ENCODE results near the gene GOLGA6L9.
"Not testable (repeated sequence)": the region's sequence is repeated elsewhere in the genome, so short reads cannot be mapped to it uniquely, and the experiment has no call there.

GOLGA6L9 gene, protein sequence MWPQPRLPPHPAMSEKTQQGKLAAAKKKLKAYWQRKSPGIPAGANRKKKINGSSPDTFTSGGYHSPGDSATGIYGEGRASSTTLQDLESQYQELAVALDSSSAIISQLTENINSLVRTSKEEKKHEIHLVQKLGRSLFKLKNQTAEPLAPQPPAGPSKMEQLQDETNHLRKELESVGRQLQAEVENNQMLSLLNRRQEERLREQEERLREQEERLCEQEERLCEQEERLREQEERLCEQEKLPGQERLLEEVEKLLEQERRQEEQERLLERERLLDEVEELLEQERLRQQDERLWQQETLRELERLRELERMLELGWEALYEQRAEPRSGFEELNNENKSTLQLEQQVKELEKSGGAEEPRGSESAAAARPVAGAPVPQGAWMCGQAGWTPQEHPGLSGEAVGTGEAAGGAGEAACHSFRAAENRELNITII

DNA sequence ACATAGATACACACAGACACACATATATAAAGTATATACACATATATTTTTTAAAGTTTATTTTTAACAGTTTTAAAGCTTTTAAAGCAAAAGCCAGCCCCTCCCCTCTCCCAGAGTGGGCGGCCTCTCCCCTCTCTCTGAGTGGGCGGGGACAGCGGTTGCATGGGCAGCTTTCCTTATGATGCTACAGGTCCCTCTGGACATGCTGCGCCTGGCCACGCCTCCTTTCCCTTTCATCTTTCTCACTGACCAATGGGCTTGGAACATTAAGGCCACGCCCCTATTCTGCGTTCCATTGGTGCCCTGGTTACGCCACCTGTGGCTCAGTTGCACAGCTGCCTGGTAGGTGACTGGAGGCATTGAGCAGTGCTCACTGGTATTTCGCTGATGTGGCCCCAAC, at the start of gene GOLGA6L9:
GOLGA6L9 (plus strand) TSS at position 124 of the 400 bp plus-strand sequence; CDS start at position 388, 264 bp downstream.
- H3K27ac ChIP-seq; H3K4me3 ChIP-seq; H3K9me3 ChIP-seq (ENCODE audit: low read depth, low read length); DNase-seq (ENCODE audit: low read depth, low spot score); H3K9ac ChIP-seq (ENCODE audit: insufficient read length); H3K36me3 ChIP-seq (ENCODE audit: insufficient read depth, low read length): not testable (repeated sequence)

DNA sequence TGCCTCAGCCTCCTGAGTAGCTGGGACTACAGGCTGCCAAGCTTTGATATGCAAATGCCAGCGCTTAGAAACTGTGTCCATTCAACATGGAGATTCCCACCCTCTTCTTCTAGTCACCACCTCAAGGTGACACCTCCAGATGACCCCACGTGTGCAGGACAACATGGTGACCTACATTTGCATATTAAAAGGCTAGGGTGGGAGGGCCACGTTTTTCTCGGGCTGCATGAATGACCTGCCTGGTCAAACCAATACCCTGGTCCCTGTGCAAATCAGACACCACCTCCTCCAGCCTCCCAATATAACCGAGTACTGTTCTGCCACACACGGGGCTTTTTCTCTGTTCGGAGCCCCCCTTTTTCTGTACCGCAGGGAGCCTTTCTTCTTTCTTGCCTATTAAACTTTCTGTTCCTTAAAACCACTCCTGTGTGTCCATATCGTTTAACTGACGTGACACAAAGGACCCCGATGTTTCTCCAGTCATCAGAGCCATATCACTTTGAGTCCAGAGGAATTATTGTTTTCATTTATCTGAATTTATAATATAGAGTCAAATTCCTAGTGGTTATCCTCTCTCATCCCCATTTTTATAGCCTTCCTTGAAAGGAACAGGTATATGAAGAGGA, 48.2 kb upstream of the GOLGA6L9 start:
- not testable (repeated sequence) for H3K9ac ChIP-seq (ENCODE audit: insufficient read length); DNase-seq (ENCODE audit: low read depth, low spot score); H3K4me3 ChIP-seq; H3K9me3 ChIP-seq (ENCODE audit: low read depth, low read length); H3K36me3 ChIP-seq (ENCODE audit: insufficient read depth, low read length); H3K27ac ChIP-seq

DNA sequence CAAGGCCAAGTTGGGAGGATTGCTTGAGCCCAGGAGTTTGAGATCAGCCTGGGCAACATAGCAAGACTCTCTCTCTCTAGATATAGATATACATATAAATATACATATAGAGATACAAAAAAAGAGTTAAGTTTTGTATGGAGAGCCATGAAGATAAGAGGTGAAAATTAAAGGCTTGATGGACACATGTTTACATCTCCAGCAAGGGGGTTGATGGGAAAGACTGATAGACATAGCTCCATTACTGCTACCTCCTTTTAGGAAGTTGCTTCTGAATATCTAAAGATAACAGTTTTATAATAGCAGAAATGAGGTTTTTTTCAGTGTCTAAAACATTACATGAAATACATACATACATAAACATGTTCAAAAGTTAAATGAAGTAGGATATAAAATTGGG, 42.4 kb upstream of the GOLGA6L9 start:
- not testable (repeated sequence) for H3K4me3 ChIP-seq; DNase-seq (ENCODE audit: low read depth, low spot score); H3K27ac ChIP-seq; H3K9ac ChIP-seq (ENCODE audit: insufficient read length); H3K36me3 ChIP-seq (ENCODE audit: insufficient read depth, low read length); H3K9me3 ChIP-seq (ENCODE audit: low read depth, low read length)

DNA sequence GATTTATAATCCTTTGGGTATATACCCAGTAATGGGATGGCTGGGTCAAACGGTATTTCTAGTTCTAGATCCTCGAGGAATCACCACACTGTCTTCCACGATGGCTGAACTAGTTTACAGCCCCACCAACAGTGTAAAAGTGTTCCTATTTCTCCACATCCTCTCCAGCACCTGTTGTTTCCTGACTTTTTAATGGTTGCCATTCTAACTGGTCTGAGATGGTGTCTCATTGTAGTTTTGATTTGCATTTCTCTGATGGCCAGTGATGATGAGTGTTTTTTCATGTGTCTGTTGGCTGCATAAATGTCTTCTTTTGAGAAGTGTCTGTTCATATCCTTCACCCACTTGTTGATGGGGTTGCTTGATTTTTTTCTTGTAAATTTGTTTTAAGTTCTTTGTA, 39.5 kb upstream of the GOLGA6L9 start:
- not testable (repeated sequence) for H3K9me3 ChIP-seq (ENCODE audit: low read depth, low read length); H3K36me3 ChIP-seq (ENCODE audit: insufficient read depth, low read length); H3K27ac ChIP-seq; H3K4me3 ChIP-seq; DNase-seq (ENCODE audit: low read depth, low spot score); H3K9ac ChIP-seq (ENCODE audit: insufficient read length)

DNA sequence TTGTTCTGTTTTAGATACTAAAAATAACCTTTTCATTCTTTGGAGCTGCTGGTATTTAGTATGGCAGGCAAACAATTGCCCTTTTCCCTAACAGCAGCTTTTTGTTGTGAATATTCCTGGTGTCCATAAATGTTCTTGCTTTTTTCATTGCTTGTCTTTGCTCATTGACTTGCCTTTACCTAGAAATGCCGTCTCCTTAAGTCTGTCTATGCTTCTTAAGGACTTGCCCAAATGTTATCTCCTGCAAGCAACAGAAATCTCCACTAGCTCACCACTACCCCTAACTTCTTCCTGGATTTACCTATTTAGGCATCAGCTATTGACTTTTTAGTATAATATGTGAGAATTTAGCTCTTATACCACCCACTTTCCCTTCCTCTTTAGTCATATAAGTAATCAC, 37.5 kb upstream of the GOLGA6L9 start:
- H3K36me3 ChIP-seq (ENCODE audit: insufficient read depth, low read length); H3K9me3 ChIP-seq (ENCODE audit: low read depth, low read length); DNase-seq (ENCODE audit: low read depth, low spot score); H3K4me3 ChIP-seq; H3K27ac ChIP-seq; H3K9ac ChIP-seq (ENCODE audit: insufficient read length): not testable (repeated sequence)

DNA sequence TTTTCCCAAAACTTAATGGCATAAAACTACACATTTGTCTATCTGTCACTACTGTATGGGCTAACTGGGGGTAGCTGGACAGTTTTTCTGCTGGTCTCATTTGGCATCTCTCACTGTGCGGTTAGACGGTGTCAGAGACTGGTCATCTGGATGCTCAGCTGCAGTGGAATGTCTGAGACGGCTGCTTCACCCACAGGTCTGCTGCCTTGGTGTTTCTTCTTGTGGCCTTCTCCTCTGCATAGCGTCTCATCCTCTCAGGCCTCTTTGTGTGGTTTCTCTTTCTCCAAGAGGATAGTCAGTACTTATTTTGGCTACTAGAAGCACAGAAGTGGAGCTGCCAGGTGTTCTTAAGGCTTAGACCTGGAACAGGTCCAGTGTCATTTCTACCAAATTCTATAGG, 35.9 kb upstream of the GOLGA6L9 start:
- no peaks in the 10 kb centered on the region for H3K9me3 ChIP-seq (ENCODE audit: low read depth, low read length)
- no peak overlapping the region for H3K4me3 ChIP-seq
- TF ChIP-seq FOXP2 (optimal IDR thresholded peaks at IDR 0.05; ENCODE audit: control extremely low read depth, extremely low read length, insufficient read depth) (no peak), POLR2AphosphoS5 (IDR thresholded peaks at IDR 0.05; ENCODE audit: borderline replicate concordance, low read depth, low read length) (no peak), EZH2 (IDR thresholded peaks at IDR 0.05) (no peak)
- H3K9ac ChIP-seq (ENCODE audit: insufficient read length): no peak overlapping the region
- peaks cover 6% of the 10 kb centered on the region; the same call in 1 of the 2 replicates for H3K36me3 ChIP-seq (ENCODE audit: insufficient read depth, low read length)
- no peak overlapping the region for H3K27ac ChIP-seq
- DNase-seq (ENCODE audit: low read depth, low spot score): no peak

DNA sequence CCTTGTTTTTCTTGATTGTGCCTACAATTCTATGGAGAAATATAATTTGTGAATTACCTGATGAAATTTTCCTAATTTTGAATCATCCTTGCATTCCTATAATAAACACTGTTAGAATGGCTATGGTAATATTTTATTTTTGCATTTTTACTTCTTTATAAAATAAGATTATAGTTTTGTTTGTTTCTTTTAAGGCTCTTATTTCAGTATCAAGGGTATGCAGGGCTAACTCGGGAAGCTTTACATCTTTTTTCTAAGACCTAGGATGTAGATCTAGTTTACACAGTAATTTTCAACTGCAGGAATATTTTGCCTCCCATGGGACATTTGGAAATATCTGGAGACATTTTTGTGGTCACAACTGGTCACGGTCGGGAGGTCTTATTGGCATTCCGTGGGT, 33.8 kb upstream of the GOLGA6L9 start:
- DNase-seq (ENCODE audit: low read depth, low spot score): not testable (repeated sequence)

DNA sequence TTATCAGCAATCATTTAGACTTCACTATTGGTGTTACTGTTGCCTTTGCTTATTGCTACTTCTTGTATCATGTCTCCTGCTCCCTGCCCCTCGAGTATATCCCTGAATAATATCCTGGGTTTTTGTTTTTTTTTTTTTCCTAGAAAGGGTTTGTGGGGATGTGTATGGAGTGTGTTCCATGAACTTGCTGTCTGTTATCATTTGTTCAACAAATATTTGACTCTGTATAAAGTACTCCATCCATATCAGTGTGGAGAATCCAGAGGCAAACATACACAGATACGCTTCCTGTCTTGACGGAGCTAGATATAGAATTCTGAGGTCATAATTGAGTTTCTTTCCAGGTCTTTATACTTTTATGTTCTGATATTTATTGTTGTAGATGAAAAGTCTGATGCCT, 31.8 kb upstream of the GOLGA6L9 start:
- no peak for DNase-seq (ENCODE audit: low read depth, low spot score)
- H3K27ac ChIP-seq: no peak overlapping the region
- no peak overlapping the region for H3K9ac ChIP-seq (ENCODE audit: insufficient read length)
- H3K4me3 ChIP-seq: no peak overlapping the region
- TF ChIP-seq POLR2AphosphoS5 (IDR thresholded peaks at IDR 0.05; ENCODE audit: borderline replicate concordance, low read depth, low read length): no peak
- no peak for TF ChIP-seq FOXP2 (optimal IDR thresholded peaks at IDR 0.05; ENCODE audit: control extremely low read depth, extremely low read length, insufficient read depth)
- TF ChIP-seq EZH2 (IDR thresholded peaks at IDR 0.05): no peak
- no peaks in the 10 kb centered on the region for H3K9me3 ChIP-seq (ENCODE audit: low read depth, low read length)
- H3K36me3 ChIP-seq (ENCODE audit: insufficient read depth, low read length): peaks cover 6% of the 10 kb centered on the region; the same call in 1 of the 2 replicates

More for the DNA sequence above, 33.8 kb upstream of the GOLGA6L9 start:
- H3K4me3 ChIP-seq; H3K9me3 ChIP-seq (ENCODE audit: low read depth, low read length); H3K36me3 ChIP-seq (ENCODE audit: insufficient read depth, low read length); H3K9ac ChIP-seq (ENCODE audit: insufficient read length); H3K27ac ChIP-seq: not testable (repeated sequence)

DNA sequence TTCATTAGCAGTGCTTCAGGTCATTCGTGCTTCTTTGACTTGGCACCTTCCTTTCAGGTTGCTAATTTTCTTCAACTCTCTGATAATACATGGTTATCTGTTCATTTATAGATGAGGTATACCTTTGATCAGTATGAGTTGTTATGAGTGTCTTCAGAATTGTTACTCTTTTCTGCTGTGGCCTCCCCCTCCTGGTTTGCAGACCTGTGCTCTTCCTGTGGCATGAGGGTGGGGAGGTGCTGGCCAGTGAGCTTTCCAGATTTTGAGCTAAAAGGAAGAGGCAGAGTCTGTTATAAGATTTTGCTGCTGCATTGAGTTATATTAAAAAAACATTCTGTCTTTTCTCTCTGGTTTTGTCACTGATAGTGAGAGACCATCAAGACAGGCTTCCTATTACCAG, 30.8 kb upstream of the GOLGA6L9 start:
- Histone ChIP-seq H3K27ac (no peak overlapping the region), H3K4me3 (no peak overlapping the region), H3K9me3 (ENCODE audit: low read depth, low read length) (no peaks in the 10 kb centered on the region), H3K9ac (ENCODE audit: insufficient read length) (no peak overlapping the region), H3K36me3 (ENCODE audit: insufficient read depth, low read length) (peaks cover 6% of the 10 kb centered on the region; the same call in 1 of the 2 replicates)
- TF ChIP-seq POLR2AphosphoS5 (IDR thresholded peaks at IDR 0.05; ENCODE audit: borderline replicate concordance, low read depth, low read length) (no peak), EZH2 (IDR thresholded peaks at IDR 0.05) (no peak), FOXP2 (optimal IDR thresholded peaks at IDR 0.05; ENCODE audit: control extremely low read depth, extremely low read length, insufficient read depth) (no peak)
- no peak for DNase-seq (ENCODE audit: low read depth, low spot score)

DNA sequence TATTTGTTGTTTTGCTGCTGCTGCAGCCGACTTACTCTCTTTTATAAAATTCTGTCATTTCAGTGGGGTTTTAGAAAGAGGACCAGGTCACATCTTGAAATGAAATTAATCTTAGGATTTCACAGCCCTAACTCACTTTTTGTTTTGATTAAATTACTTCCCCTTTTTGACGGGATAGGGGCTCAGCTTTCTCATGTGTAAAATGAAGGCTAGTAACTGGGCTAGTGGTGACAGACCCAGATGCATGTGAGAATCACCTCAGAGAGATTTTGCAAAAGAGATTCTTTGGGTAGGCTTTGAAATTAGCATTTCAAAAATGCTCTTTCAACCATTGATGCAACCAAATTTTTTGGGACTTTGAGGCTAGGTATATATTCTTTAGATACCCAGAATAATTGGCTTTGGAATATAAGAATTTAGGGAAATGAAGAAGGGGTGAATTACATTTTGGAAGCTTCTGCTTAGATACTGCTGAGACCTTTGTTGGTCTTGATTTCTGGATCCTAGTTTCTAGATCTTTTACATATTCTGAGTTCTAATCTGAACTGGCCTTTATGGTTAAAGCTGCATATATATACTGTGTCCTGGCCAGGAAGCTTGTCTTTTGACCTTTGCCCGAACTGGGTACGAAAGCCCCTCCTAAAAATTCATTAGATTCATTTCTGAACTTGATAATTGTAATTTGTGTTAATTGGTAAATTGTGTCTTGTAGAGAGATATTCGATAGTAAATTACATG, 30.1 kb upstream of the GOLGA6L9 start:
- H3K9me3 ChIP-seq (ENCODE audit: low read depth, low read length); H3K9ac ChIP-seq (ENCODE audit: insufficient read length); H3K4me3 ChIP-seq; DNase-seq (ENCODE audit: low read depth, low spot score); H3K36me3 ChIP-seq (ENCODE audit: insufficient read depth, low read length); H3K27ac ChIP-seq: not testable (repeated sequence)

DNA sequence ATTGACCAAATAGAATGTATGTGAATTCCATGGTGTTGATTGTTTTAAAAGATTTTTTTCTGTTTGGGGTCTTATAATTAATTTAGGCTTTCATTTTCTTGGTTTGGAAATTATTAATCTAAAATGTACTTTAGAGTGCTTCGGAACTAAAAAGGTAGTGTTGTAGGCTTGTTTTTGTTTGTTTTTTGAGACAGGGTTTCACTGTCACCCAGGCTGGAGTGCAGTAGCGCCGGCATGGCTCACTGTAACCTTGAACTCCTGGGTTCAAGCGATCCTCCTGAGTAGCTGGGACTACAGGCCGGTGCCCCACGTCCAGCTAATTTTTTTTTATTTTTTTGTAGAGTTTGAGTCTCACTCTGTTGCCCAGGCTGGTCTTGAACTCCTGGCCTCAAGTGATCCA, 27.7 kb upstream of the GOLGA6L9 start:
- not testable (repeated sequence) for H3K27ac ChIP-seq; H3K36me3 ChIP-seq (ENCODE audit: insufficient read depth, low read length); DNase-seq (ENCODE audit: low read depth, low spot score); H3K4me3 ChIP-seq; H3K9ac ChIP-seq (ENCODE audit: insufficient read length); H3K9me3 ChIP-seq (ENCODE audit: low read depth, low read length)

DNA sequence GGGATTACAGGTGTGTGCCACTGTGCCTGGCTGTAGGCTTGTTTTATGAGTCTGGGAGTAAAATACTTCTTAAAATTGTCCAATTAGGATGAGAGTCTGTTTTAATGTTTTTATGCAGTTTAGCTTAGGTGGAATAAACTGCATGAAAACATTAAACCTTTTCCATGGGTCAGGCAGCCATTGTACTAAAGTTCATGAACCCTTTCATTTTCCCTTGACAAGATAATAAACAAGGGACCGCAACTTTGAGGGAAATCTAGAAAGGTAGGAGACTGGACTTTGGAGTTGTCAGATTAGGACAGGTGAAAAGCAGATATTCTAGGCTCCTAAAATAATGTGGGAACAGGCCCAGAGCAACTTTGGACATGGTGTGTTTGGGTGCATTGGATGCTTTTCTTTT, 27.3 kb upstream of the GOLGA6L9 start:
- H3K9me3 ChIP-seq (ENCODE audit: low read depth, low read length): not testable (repeated sequence)

DNA sequence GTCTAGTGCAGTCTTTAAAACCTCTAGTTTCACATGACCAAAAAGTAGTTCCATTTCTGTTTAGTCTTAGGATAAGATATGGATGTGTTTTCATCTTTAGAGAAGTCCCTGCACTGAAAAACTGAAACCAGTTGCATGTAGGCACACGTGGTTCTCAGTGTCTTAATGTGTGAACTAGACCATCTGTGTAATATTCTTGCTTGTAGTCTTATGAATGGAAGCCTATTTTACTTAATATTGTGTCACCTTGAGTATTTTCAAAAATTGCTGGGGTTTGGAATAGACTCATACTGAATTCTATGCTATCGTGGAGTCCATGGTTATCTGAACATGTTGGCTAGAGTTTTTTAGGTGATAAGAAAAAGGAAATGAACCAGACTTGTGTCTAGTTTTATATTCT, 23.4 kb upstream of the GOLGA6L9 start:
- H3K4me3 ChIP-seq; H3K9ac ChIP-seq (ENCODE audit: insufficient read length); DNase-seq (ENCODE audit: low read depth, low spot score); H3K9me3 ChIP-seq (ENCODE audit: low read depth, low read length); H3K27ac ChIP-seq; H3K36me3 ChIP-seq (ENCODE audit: insufficient read depth, low read length): not testable (repeated sequence)

More for the DNA sequence above, 27.3 kb upstream of the GOLGA6L9 start:
- H3K36me3 ChIP-seq (ENCODE audit: insufficient read depth, low read length); H3K4me3 ChIP-seq; H3K9ac ChIP-seq (ENCODE audit: insufficient read length); DNase-seq (ENCODE audit: low read depth, low spot score); H3K27ac ChIP-seq: not testable (repeated sequence)
